ENCODE measurements around the gene ZNF562.
A peak's percentile ranks its signal among the peaks of the same experiment; 100 is the strongest.
"Not testable (repeated sequence)": the region's sequence is repeated elsewhere in the genome, so short reads cannot be mapped to it uniquely, and the experiment has no call there.

Gene ZNF562

GRCh38 chr19:9674663-9675357 is at the start of gene ZNF562:
Gene ZNF562 (minus strand): TSS chr19:9675100. CDS start chr19:9660744, 14,356 bp downstream.
- DNase-seq, result peak; percentile 82

DNA sequence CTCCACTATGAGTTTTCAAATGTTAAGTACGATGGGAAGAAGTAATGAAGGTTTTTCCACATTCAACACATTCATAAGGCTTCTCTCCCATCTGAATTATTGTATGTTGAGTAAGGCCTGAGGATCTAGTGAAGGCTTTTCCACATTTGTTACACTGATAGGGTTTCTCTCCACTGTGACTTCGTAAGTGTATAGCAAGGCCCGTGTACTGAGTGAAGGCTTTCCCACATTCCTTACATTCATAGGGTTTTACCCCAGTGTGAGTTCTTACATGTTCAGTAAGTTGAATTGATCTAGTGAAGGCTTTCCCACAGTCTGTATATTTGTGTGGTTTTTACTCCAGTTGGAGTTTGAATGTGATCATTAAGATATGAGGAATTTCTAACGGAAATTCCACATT is 49.3 kb upstream of the ZNF562 start:
- DNase-seq, result no peak

DNA sequence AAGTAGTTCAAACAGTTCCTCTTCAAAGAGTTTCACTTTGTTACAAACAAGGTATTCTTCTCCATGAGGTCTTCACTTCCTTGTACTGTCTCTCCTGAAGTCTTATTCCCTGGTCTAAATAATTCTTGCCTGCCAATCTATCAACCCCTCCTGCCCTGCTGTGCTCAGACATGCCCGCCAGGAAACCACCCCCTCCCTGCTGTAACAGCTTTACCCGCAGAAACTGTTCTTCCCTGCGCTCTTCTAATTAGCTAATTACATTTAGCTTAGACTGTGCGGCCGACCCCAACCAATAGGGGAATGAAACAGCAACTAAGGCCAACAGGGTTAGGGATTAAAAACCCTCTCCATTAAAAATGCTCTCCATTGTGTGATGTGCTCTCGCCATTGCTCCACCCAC is 47.0 kb upstream of the ZNF562 start:
- DNase-seq, result no peak

DNA sequence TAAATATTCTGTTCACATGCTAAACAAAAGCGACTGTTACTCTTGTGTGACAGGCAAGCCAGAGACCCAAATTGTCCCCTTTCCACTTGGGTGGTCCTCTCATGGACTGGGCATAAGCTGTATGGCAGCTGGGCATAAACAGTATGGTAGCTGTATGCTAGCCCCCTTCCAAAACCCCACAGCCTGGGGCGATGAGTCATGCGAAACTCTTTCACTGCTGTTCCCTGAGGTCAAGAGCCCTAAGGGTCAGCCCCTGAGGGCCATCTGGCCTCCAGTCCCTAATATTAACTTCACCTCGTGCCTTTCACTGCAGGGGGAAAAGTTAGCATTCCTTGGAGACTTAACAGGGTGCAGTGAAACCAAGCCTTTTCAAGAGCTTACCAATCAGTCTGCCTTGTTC is 45.6 kb upstream of the ZNF562 start:
- DNase-seq, result no peak

GRCh38 chr19:9711815-9712214 is 36.9 kb upstream of the ZNF562 start:
- no peak for DNase-seq

DNA sequence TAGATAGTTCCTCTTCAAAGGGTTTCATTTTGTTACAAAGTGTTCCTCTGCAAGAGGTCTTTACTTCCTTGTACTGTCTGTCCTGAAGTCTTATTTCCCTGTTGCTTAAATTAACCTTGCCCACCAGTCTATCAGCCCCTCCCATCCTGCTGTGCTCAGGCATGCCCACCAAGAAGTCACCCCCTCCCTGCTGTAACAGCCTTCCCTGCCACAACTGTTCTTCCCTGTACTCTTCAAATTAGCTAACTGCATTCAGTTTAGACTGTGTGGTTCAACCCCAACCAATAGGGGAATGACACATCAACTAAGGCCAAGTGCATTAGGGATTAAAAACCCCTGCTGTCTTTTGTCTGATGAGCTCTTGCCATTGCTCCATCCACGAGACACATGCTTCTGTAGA is 34.4 kb upstream of the ZNF562 start:
- no peak for DNase-seq

GRCh38 chr19:9705836-9706235 is 30.9 kb upstream of the ZNF562 start:
- no peak for DNase-seq

DNA sequence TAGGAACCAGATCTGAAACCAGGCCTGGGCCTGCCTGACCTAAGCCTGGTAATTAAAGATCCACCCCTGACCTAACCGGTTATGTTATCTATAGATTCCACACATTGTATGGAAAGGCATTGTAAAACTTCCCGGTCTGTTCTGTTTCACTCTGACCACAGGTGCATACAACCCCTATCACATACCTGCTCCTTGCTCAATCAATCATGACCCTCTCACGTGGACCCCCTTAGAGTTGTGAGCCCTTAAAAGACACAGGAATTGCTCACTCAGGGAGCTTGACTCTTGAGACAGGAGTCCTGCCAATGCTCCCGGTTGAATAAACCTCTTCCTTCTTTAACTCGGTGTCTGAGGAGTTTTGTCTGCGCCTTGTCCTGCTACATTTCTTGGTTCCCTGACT is 27.3 kb upstream of the ZNF562 start:
- DNase-seq, result no peak

DNA sequence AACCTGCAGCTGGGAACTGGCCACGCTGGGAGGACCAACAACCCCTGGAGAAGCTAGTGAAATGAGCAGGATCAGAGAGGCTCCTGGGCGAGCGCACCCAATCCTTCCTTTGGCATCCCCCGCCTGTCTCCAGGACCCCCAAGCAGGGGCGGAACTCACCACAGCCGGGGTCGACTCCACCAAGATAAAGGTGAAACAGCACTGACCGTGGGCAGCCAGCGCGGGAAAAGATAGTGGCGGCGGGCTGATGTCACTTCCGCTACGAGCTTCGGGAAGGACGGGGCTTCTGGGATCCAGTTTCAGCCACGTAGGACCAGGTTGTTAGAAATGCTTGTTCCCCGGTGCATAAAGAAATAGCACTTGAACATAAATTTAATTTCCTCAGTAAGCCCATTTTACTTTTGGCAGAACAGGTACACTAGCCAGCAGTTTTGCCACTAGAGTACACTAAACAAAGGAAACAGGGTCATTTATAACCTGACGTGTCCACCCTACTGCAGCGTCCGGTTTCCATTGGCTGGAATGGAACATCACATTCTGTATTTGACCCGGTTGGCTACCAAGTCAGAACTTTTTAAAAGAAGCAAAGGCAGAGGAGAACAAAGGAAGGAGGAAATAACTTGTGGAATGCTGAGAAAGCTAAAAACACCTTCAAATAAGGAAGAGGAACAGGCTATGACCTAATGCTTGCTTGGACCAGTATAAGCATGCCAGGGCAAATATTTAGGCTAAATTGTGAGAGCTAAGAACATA is 25.5 kb upstream of the ZNF562 start:
- no peak for DNase-seq

DNA sequence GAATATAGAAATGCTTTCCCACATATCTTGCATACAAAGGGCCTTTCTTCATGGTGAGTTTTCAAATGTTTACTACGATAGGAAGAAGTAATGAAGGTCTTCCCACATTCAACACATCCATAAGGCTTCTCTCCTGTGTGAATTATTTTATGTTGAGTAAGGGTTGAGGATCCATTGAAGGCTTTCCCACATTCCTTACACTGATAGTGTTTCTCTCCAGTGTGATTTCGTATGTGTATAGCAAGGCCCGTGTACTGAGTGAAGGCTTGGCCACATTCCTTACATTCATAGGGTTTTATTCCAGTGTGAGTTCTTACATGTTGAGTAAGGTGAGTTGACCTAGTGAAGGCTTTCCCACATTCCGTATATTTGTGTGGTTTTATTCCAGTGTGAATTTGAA is 15.4 kb upstream of the ZNF562 start:
- DNase-seq, result not testable (repeated sequence)

DNA sequence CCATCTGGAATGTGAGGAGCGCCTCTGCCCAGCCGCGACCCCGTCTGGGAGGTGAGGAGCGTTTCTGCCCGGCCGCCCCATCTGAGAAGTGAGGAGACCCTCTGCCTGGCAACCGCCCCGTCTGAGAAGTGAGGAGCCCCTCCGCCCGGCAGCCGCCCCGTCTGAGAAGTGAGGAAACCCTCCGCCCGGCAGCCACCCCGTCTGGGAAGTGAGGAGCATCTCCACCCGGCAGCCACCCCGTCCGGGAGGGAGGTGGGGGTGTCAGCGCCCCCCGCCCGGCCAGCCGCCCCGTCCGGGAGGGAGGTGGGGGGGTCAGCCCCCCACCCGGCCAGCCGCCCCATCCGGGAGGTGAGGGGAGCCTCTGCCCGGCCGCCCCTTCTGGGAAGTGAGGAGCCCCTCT is 5.1 kb upstream of the ZNF562 start:
- DNase-seq, result not testable (repeated sequence)

GRCh38 chr19:9675358-9675901 is 530 bp upstream of the ZNF562 start:
- DNase-seq, result not testable (repeated sequence)

DNA sequence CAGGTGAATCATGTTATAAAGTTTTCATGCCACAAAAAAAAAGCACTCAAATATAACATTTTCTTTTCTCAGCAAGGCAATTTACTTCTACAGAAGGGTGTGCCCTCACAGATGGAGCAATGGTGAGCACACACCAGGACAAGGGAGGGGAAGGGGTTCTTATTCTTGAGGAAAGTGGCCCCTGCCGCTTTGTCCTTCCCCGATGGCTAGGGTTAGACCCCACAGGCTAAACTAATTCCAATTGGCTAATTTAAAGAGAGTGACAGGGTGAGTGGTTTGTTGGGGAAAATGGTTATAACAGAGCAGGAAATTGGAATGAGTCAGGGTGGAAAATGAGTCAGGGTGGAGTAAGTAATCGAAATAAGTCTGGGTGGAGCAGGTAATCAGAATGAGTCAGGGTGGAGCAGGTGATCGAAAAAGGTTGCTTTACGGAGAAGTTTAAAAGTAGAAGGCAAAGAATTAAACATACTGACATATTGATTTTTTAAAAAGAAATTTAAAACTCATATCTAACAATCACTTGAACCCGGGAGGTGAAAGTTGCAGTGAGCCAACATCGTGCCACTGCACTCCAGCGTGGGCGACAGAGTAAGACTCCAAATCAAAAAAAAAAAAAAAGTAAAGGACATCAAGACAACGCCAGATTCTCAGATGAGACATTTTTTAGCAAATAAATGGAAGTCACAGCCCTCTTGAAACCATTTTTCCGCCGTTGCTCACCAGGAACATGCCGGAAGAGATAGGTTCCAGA is 813 bp downstream of the ZNF562 start:
- DNase-seq, result no peak

DNA sequence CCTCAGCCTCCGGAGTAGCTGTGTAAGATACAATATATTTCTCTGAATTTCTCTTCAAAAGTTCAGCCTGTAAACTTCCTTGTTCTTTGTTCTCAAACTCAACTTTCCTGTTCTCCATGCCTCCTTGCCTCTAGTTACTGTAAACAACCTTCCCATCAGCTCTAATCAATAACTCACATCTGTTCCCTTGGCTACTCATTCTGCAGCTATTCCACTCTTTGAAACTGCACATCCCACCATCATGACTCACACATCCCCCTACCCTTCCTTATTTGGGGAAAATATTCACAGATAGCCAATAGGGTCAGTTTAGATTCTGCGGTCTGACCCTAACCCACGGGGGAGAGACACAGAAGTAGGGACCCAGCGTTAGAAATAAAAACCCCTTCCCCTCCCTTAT is 2.0 kb downstream of the ZNF562 start:
- no peak for DNase-seq

DNA sequence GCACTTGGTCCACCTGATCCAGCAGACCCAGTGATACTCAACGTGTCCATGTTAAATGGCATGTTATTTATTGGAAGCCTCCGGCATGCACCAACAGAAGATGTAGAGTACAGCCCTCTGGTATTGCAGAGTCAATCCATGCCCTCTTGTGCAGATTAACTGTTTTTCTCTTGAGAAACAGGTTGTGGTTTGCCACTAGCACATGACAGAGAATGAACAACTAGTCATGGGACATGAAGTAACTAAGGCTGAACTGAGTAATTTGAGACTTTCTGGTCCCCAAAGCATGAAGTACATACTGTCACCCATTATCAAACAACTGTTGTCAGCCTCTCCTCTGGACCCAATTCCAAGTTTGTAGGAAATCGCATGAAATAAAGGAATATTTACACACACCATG is 3.2 kb downstream of the ZNF562 start:
- no peak for DNase-seq

DNA sequence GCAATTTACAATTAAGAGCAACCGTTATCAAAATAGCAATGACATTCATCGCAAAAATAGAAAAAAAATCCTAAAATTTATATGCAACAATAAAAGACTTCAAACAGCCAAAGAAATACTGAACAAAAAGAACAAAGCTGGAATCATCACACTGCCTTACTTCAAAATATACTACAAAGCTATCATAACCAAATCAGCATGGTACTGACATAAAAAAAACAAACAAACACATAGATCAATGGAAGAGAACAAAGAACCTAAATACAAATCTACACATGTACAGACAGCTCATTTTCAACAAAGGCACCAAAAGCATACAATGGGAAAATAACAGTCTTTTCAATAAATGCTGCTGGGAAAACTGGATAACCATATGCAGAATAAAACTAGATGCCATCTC is 6.4 kb downstream of the ZNF562 start:
- no peak for DNase-seq

- DNase-seq, result no peak
Observed at GRCh38 chr19:9667898-9668297, 7.0 kb downstream of the ZNF562 start.

DNA sequence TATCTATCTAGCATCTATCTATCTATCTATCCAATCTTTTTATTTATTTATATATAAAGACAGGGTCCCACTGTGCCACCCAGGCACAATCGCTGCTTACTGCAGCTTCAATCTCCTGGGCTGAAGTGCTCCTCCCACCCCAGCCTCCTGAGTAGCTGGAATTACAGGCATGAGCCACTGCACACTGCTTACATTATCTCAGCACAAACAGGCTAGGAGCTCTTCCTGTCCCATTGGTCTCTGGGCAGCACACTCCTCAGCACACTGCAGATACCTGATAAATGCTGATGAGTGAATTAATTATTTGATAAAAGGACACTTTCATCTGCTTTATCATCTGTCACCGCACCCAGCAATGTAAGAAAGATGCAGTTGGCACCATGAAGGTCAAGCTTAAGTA is 16.1 kb downstream of the ZNF562 start:
- no peak for DNase-seq

GRCh38 chr19:9653066-9653555 is 21.8 kb downstream of the ZNF562 start:
- peak; percentile 33 for DNase-seq

DNA sequence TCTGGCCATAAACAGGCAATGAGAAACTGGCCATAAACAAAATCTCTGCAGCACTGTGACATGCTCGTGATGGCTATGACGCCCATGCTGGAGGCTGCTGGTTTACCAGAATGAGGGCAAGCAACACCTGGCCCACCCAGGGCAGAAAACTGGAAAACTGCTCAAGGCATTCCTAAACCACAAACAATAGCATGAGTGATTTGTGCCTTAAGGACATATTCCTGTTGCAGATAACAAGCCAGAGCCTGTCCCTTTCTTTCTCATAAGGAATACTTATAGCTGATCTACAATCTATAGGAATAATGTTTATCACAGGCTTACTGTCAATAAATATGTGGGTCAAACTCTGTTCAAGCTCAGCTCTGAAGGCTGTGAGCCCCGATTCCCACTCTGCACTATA is 23.4 kb downstream of the ZNF562 start:
- DNase-seq, result not testable (repeated sequence)

DNA sequence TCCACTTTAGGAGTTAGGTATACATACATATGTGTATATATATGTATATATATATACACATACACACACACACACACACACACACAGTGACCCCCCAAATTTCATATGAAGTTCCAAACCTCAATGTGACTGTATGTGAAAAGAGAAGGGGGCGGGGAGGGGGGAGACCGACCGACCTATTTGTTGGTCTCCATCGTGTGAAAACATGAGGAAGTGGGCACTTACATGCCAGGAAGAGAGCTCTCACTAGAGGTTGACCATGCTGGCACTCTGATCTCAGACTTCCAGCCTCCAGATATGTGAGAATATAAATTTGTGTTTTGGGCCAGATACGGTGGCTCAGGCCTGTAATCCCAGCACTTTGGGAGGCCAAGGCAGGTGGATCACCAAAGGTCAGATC is 24.6 kb downstream of the ZNF562 start:
- DNase-seq, result no peak

DNA sequence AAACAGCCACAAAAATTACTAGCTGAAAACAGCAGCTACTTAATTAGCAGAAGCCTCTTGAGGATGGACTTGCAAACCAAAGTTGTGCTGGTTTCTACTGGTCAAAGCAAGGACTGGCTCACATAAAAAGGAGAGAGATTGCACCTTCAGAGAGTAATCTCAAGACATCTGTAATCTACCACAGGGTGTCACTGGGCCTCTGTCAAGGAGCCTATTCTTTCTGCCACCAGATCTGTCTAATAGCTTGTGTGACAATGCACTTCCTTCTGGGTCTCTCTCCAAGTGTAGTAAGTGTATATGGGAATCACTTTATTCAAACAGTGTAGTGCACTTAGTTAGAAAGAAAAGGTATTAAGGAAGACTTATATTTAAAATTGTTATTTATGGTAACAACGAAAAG is 29.4 kb downstream of the ZNF562 start:
- DNase-seq, result no peak

DNA sequence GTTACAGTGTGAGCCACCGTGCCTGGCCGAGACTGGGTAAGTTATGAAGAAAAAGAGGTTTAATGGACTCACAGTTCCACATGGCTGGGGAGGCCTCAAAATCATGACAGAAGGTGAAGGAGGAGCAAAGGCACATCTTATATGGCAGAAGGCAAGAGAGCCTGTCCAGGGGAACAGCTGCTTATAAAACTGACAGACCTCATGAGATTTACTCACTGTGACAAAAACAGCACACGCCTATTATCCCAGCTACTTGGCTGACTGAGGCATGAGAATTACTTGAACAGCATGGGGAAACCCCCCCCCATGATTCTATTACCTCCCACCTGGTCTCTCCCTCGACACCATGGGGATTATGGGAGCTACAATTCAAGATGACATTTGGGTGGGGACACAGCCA is 30.4 kb downstream of the ZNF562 start:
- DNase-seq, result no peak
